K562 (cell line): ENCODE results near the gene ARFGAP3.

Experiments
- CREB1 ChIP-seq, 2 experiments: sonication (generic) in 1 of 2; formaldehyde crosslinking in 1 of 2; IDR thresholded peaks; 2 replicates each; pipeline versions ENCODE4 v1.6.1 to v1.8.0; 2012 to 2022; ENCODE audit warnings: inconsistent platforms in 1 of 2, mild to moderate bottlenecking in 1 of 2, missing genetic modification reagents in 1 of 2, moderate library complexity in 1 of 2
- DPF2 ChIP-seq: fragments of 450-650 bp; IDR thresholded peaks from 2 replicates; pipeline ENCODE4 v1.6.1; 2016
- GATAD2B ChIP-seq: fragments of 450-650 bp; IDR thresholded peaks from 2 replicates; pipeline ENCODE4 v1.6.1; 2017; ENCODE audit warnings: mild to moderate bottlenecking, borderline replicate concordance
- POLR2A ChIP-seq: fragments of 450-650 bp; conservative IDR thresholded peaks from 2 replicates; pipeline ENCODE4 v1.6.1; 2016
- POLR3A ChIP-seq: IDR thresholded peaks from 2 replicates; pipeline ENCODE4 v1.6.1; 2011; ENCODE audit warnings: borderline replicate concordance, mild to moderate bottlenecking, moderate library complexity; ENCODE audit not compliant: insufficient read length, insufficient read depth; ENCODE audit errors: extremely low read depth
- TFAM ChIP-seq: fragments of 250-450 bp; sonication (Bioruptor Pico); conservative IDR thresholded peaks from 2 replicates; pipeline ENCODE4 v1.5.0; 2021; ENCODE audit warnings: mild to moderate bottlenecking, moderate library complexity
- ZNF589 ChIP-seq: fragments of 200-800 bp; sonication (Bioruptor generic); IDR thresholded peaks from 2 replicates; pipeline ENCODE4 v1.6.1; 2016; ENCODE audit warnings: low read depth, missing genetic modification characterization, missing compliant biosample characterization
- TF ChIP-seq, protein P1 (sequence below), 3 experiments: IDR thresholded peaks in 2 of 3; conservative IDR thresholded peaks in 1 of 3; 2 replicates each; pipeline ENCODE4 v1.5.1; 2011 to 2012; ENCODE audit warnings: low read length in 3 of 3, mild to moderate bottlenecking in 3 of 3, control low read depth in 2 of 3, improper control_type of control experiment in 1 of 3, inconsistent platforms in 1 of 3, low read depth in 1 of 3, mixed read lengths in 1 of 3, moderate library complexity in 1 of 3; ENCODE audit not compliant: insufficient read depth in 2 of 3
- TF ChIP-seq, protein P2 (sequence below): IDR thresholded peaks from 3 replicates; pipeline ENCODE4 v1.6.1; 2011; ENCODE audit warnings: borderline replicate concordance, mild to moderate bottlenecking, moderate library complexity; ENCODE audit not compliant: insufficient read length; ENCODE audit errors: extremely low read depth

DNA sequence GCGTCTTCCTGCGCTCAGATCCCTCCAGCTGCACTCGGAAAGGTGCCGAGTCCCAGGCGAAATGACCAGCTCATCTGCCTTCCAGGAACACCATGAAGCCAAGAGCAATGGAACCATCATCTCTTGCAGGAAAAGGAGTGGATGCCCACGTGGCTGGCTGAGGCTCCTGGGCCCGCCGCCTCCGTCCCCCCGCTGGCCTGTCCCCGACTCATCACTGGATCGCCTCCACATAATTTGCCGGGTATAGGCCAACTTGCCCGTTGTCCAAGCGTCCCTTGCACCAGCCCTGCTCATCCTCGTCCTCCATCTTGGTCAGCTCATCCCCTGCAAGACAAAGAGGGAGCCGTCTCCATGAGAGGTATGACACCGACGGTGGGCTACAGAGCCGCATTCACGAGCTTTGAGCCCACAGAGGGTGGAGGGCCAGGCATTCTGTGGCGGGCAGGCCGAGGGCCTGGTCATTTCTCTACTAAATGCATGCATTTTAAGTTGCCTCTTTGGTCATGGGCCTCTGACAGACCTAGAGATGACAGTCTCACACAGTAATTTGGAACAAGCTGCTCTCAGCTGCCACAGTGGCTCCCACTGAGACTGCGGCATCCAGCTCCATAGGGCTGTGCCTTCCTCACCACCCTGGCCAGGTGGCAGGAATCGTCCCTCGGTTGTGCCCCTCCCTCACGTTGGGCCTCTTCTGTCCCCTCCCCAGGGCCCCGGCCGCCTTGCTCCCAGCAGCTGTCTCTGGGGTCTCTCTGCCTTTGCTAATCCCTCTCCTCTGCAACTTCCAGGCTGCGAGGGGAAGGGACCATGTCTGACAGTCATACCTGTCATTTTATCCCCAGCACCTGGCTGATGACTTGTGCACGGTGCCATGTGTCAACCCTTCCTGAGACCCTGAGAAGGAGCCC, 14.3 kb upstream of the ARFGAP3 start:
- TF ChIP-seq POLR3A (no peak), GATAD2B (no peak), POLR2A (no peak), DPF2 (no peak), ZNF589 (CRISPR knock-in tag) (no peak), CREB1 (IDR thresholded peaks at IDR 0.05) (no peak), CREB1 (CRISPR knock-in tag; IDR thresholded peaks at IDR 0.05) (no peak), TFAM (no peak)
- TF ChIP-seq, protein P1, sequence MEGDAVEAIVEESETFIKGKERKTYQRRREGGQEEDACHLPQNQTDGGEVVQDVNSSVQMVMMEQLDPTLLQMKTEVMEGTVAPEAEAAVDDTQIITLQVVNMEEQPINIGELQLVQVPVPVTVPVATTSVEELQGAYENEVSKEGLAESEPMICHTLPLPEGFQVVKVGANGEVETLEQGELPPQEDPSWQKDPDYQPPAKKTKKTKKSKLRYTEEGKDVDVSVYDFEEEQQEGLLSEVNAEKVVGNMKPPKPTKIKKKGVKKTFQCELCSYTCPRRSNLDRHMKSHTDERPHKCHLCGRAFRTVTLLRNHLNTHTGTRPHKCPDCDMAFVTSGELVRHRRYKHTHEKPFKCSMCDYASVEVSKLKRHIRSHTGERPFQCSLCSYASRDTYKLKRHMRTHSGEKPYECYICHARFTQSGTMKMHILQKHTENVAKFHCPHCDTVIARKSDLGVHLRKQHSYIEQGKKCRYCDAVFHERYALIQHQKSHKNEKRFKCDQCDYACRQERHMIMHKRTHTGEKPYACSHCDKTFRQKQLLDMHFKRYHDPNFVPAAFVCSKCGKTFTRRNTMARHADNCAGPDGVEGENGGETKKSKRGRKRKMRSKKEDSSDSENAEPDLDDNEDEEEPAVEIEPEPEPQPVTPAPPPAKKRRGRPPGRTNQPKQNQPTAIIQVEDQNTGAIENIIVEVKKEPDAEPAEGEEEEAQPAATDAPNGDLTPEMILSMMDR (IDR thresholded peaks at IDR 0.05 in 2 of 3, conservative IDR thresholded peaks at IDR 0.05 in 1 of 3; ENCODE audit: insufficient read depth in 2 of 3, low read depth in 1 of 3, low read length in 3 of 3), result no peak
- TF ChIP-seq, protein P2, sequence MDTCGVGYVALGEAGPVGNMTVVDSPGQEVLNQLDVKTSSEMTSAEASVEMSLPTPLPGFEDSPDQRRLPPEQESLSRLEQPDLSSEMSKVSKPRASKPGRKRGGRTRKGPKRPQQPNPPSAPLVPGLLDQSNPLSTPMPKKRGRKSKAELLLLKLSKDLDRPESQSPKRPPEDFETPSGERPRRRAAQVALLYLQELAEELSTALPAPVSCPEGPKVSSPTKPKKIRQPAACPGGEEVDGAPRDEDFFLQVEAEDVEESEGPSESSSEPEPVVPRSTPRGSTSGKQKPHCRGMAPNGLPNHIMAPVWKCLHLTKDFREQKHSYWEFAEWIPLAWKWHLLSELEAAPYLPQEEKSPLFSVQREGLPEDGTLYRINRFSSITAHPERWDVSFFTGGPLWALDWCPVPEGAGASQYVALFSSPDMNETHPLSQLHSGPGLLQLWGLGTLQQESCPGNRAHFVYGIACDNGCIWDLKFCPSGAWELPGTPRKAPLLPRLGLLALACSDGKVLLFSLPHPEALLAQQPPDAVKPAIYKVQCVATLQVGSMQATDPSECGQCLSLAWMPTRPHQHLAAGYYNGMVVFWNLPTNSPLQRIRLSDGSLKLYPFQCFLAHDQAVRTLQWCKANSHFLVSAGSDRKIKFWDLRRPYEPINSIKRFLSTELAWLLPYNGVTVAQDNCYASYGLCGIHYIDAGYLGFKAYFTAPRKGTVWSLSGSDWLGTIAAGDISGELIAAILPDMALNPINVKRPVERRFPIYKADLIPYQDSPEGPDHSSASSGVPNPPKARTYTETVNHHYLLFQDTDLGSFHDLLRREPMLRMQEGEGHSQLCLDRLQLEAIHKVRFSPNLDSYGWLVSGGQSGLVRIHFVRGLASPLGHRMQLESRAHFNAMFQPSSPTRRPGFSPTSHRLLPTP, result no peak
